OCI-LY3 (cell line): Measurements from ENCODE around the gene MRPL58.
A peak's percentile ranks its signal among the peaks of the same experiment; 100 is the strongest.
"Not testable (repeated sequence)": the region's sequence is repeated elsewhere in the genome, so short reads cannot be mapped to it uniquely, and the experiment has no call there.

Experiments used
- H2AFZ ChIP-seq: fragments of 200-600, 300-600 bp; shearing (Covaris generic); 2 replicates; pipeline ENCODE4 v1.6.0; 2014; ENCODE audit warnings: antibody characterized with exemption, low read depth, low read length
- H3K27ac ChIP-seq: fragments of 200-600, 300-600 bp; sonication (generic); 2 replicates; pipeline ENCODE4 v1.5.1; 2014; ENCODE audit warnings: mild to moderate bottlenecking, low read length, moderate library complexity, mixed read lengths
- H3K27me3 ChIP-seq: fragments of 200-600, 300-600 bp; sonication (generic); 2 replicates; pipeline ENCODE4 v1.6.1; 2014; ENCODE audit warnings: low read depth, low read length, mixed read lengths
- H3K36me3 ChIP-seq: fragments of 200-600, 300-600 bp; sonication (generic); replicated peaks from 2 replicates; pipeline ENCODE3; 2014; ENCODE audit warnings: low read depth, low read length, mixed read lengths
- H3K4me1 ChIP-seq: fragments of 300-600, 200-600 bp; sonication (generic); 2 replicates; pipeline ENCODE4 v1.6.1; 2014; ENCODE audit warnings: low read length, mixed read lengths
- H3K4me2 ChIP-seq: fragments of 200-600, 300-600 bp; sonication (generic); 2 replicates; pipeline ENCODE4 v1.6.1; 2014; ENCODE audit warnings: low read length, mixed read lengths
- H3K4me3 ChIP-seq: fragments of 300-600, 200-600 bp; sonication (generic); 2 replicates; pipeline ENCODE4 v1.5.1; 2014; ENCODE audit warnings: antibody characterized with exemption, mild to moderate bottlenecking, low read length, moderate library complexity
- H3K79me2 ChIP-seq: fragments of 300-600, 200-600 bp; shearing (Covaris generic); 2 replicates; pipeline ENCODE4 v1.6.1; 2014; ENCODE audit warnings: mild to moderate bottlenecking, low read length, mixed read lengths
- H3K9ac ChIP-seq: fragments of 300-600, 200-600 bp; shearing (Covaris generic); 2 replicates; pipeline ENCODE4 v1.6.0; 2014; ENCODE audit warnings: mild to moderate bottlenecking, low read length, moderate library complexity
- H3K9me3 ChIP-seq: fragments of 200-600, 300-600 bp; shearing (Covaris generic); 2 replicates; pipeline ENCODE4 v1.6.1; 2014; ENCODE audit warnings: low read length, mixed read lengths; ENCODE audit not compliant: insufficient read depth
- H4K20me1 ChIP-seq: fragments of 200-600, 300-600 bp; sonication (generic); 2 replicates; pipeline ENCODE4 v1.6.1; 2016; ENCODE audit warnings: low read length, mixed read lengths; ENCODE audit not compliant: insufficient read depth
- EZH2phosphoT487 ChIP-seq: fragments of 200-600 bp; shearing (Covaris generic); IDR thresholded peaks from 2 replicates; pipeline ENCODE4 v1.6.1; 2018; ENCODE audit warnings: antibody characterized with exemption, mixed run types, low read depth
- TF ChIP-seq, protein P1 (sequence below): fragments of 200-600, 300-600 bp; sonication (generic); IDR thresholded peaks from 2 replicates; pipeline ENCODE4 v1.5.1; 2014; ENCODE audit warnings: antibody characterized with exemption, low read length, low read depth

MRPL58 gene

GRCh38 chr17:74981979-74982662 is 30.3 kb upstream of the MRPL58 start:
- Histone ChIP-seq H3K4me3 (peak overlapping the region; percentile 94), H3K4me1 (peaks cover 19% of the 10 kb centered on the region), H2AFZ (peak overlapping the region; percentile 97), H3K4me2 (peak overlapping the region; percentile 97), H3K79me2 (no peaks in the 10 kb centered on the region), H3K9ac (peak overlapping the region; percentile 83), H3K36me3 (no peaks in the 10 kb centered on the region), H4K20me1 (no peaks in the 10 kb centered on the region), H3K27me3 (peaks cover 18% of the 10 kb centered on the region), H3K9me3 (no peaks in the 10 kb centered on the region), H3K27ac (no peak overlapping the region)
- no peak for TF ChIP-seq EZH2phosphoT487
- TF ChIP-seq, protein P1, sequence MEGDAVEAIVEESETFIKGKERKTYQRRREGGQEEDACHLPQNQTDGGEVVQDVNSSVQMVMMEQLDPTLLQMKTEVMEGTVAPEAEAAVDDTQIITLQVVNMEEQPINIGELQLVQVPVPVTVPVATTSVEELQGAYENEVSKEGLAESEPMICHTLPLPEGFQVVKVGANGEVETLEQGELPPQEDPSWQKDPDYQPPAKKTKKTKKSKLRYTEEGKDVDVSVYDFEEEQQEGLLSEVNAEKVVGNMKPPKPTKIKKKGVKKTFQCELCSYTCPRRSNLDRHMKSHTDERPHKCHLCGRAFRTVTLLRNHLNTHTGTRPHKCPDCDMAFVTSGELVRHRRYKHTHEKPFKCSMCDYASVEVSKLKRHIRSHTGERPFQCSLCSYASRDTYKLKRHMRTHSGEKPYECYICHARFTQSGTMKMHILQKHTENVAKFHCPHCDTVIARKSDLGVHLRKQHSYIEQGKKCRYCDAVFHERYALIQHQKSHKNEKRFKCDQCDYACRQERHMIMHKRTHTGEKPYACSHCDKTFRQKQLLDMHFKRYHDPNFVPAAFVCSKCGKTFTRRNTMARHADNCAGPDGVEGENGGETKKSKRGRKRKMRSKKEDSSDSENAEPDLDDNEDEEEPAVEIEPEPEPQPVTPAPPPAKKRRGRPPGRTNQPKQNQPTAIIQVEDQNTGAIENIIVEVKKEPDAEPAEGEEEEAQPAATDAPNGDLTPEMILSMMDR = 0 out of 2 replicates have a peak, but pooled peaks have one; percentile 10

- H3K9me3 ChIP-seq, H4K20me1 ChIP-seq, H3K79me2 ChIP-seq, H3K27ac ChIP-seq, H3K36me3 ChIP-seq: not testable (repeated sequence)
- peak overlapping the region; percentile 97 for H3K4me2 ChIP-seq
- H2AFZ ChIP-seq = peak overlapping the region; percentile 97
- H3K4me3 ChIP-seq = peak overlapping the region; percentile 94
- H3K4me1 ChIP-seq = peaks cover 20% of the 10 kb centered on the region
- peak overlapping the region; percentile 83 for H3K9ac ChIP-seq
- H3K27me3 ChIP-seq = peaks cover 18% of the 10 kb centered on the region
Observed at GRCh38 chr17:74982663-74983313, 29.7 kb upstream of the MRPL58 start.

DNA sequence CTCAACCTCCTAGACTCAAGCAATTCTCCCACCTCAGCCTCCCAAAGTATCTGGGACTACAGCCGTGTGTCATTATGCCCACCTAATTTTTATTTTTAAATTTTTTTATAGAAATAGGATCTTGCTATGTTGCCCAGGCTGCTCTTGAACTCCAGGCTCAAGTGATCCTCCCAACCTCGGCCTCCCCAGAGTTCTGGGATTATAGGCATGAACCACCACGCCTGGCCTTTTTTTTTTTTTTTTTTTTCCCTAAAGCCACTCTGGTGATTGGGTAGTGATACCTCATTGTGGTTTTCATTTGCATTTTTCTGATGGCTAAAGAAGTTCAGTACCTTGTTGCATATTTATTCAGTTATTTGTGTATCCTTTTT is 26.3 kb upstream of the MRPL58 start:
- Histone ChIP-seq H3K9ac (no peak overlapping the region), H3K36me3 (no peaks in the 10 kb centered on the region), H3K4me2 (peak overlapping the region; percentile 79; the same call in 1 of the 2 replicates), H4K20me1 (no peaks in the 10 kb centered on the region), H3K27ac (no peak overlapping the region), H3K4me3 (no peak overlapping the region), H3K27me3 (peaks cover 27% of the 10 kb centered on the region), H3K9me3 (no peaks in the 10 kb centered on the region), H3K79me2 (no peaks in the 10 kb centered on the region), H2AFZ (no peak overlapping the region), H3K4me1 (peaks cover 18% of the 10 kb centered on the region)
- TF ChIP-seq, protein P1 = no peak
- TF ChIP-seq EZH2phosphoT487 = no peak

GRCh38 chr17:74987418-74987908 is 25.0 kb upstream of the MRPL58 start, which contains the start of gene CDR2L:
TSS of gene CDR2L (plus strand) at chr17:74987632. CDS start at chr17:74988044, 412 bp downstream.
- H3K36me3 ChIP-seq = no peaks in the 10 kb centered on the region
- peaks cover 27% of the 10 kb centered on the region for H3K27me3 ChIP-seq
- no peaks in the 10 kb centered on the region for H4K20me1 ChIP-seq
- H2AFZ ChIP-seq = peak within 1 kb of the TSS; percentile 41
- TF ChIP-seq, protein P1 = no peak
- TF ChIP-seq EZH2phosphoT487 = no peak
- H3K4me3 ChIP-seq = peak within 1 kb of the TSS; percentile 95
- peak within 1 kb of the TSS; percentile 62 for H3K9ac ChIP-seq
- H3K79me2 ChIP-seq = no peaks in the 10 kb centered on the region
- no peaks in the 10 kb centered on the region for H3K9me3 ChIP-seq
- H3K4me1 ChIP-seq = peaks cover 12% of the 10 kb centered on the region
- H3K27ac ChIP-seq = no peak within 1 kb of the TSS
- H3K4me2 ChIP-seq = peak within 1 kb of the TSS; percentile 79
